Activated gamma-delta T cell (primary cell): ENCODE results near the gene MTPN.

Source experiments
- DNase-seq: peaks from one replicate; lab custom pipeline; 2025; lab: John Stamatoyannopoulos, UW

MTPN gene

DNA sequence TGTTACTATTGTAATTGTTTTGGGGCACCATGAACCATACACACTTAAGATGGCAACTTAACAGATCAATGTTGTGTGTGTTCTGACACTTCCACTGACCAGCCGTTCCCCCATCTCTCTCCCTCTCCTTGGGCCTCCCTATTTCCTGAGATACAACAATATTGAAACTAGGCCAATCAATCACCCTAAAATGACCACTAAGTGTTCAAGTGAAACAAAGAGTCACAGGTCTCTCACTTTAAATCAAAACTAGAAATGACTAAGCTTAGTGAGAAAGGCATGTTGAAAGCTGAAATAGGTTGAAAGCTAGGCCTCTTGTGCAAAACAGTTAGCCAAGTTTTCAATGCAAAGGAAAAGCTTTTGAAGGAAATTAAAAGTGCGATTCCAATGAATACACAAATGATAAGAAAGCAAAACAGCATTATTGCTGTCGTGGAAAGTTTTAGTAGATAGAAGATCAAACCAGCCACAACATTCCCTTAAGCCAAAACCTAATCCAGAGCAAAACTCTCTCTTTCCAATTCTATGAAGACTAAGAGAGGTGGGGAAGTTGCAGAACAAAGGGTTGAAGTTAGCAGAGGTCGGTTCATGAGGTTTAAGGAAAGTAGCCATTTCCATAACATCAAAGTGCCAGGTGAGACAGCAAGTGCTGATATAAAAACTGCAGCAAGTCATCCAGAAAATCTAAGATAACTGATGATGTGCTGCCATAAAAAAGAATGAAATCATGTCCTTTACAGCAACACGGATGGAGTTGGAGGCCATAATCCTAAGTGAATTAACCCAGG, 90.6 kb downstream of the MTPN start:
- no peak for DNase-seq

DNA sequence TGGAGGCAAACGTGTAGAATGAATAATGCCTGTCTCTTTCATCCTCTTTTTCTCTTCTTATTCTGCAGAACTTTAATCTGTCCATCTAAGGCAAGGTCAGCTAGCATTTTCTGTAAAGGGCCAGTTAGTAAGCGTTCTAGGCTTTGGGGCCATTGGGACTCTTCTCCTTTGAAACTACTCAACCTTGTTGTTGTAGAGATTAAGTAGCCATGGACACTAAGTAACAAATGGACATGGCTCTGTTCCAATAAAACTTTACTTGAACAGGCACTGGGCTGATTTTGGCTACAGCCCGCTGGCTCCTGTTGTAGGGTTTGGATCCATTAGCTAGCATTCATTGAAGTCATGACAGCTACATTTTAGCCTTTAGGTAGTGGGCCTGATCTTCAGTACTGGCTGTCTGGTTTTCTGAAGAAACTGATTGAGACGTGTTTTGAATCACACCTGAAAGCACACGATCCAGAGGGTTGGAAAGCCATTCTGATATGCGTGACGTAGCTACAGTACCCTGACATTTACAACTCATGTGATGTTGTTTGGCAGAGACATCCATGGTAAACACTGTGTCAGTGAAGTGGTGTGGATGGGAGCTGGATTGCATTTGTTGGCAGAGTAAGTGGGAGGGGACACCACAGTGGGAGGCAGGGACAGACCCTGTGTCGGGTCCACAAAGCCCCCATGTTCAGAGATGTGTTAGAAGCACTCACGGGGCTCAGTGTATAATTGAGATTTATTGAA, 92.5 kb downstream of the MTPN start:
- DNase-seq, result no peak

DNA sequence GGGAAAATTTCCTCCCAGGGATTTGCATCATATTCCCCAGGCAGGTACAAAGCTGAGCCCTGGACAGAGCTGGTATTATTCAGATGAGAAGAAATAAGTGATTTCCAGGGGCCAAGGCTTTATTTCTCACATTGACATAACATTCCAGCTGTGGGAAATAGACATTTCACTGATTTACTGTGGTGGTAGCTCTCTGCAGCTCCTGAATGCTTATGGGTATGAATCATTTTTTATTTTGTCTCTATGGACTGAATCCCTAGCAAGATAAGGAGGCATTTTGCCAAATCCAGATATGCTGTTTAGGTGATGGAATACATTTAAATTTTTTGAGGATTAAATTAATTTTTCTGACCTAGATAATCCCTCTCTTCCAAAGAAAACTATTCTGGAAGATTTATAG, 97.9 kb downstream of the MTPN start:
- DNase-seq, result no peak

DNA sequence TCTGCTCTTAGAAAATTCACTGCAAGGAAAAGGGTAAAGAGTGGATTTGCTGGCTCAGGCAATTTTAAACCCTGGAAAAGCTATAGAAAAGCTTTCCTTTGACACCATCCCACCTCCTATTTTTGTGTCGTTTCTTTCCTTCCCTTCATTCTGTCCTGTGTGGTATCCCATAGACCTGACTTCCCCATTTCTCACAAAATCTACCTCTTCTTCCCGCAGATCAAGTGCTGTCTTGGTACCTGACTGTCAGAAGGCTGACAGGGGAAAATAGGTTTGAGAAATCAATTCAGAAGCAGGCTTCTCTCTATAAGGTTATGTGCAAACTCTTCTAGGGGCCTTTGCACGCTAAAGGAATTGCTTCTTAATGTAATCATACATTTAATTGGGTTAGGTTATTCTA, 98.9 kb downstream of the MTPN start:
- no peak for DNase-seq

DNA sequence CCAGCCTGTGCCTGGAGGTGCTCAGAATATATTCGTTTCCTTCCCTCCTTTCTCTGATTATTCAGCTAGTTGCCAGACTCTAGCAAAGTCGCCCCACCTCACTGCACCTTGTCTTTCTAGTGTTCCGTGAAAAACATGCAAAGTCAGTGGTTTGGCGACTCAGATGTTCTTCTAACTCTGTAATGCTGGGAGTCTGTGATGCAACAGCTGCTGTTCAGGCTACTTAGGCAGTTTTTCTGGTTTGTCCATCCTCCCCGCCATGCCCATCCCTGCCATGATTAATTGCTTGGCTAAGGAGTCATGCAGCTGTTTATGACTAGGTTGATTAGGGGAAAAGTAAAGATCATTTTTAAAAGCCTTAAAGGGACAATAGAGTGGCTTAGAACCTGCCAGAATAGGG, 99.4 kb downstream of the MTPN start:
- DNase-seq, result no peak
